ENCODE data around the gene CTNNA3.

The CTNNA3 gene

DNA sequence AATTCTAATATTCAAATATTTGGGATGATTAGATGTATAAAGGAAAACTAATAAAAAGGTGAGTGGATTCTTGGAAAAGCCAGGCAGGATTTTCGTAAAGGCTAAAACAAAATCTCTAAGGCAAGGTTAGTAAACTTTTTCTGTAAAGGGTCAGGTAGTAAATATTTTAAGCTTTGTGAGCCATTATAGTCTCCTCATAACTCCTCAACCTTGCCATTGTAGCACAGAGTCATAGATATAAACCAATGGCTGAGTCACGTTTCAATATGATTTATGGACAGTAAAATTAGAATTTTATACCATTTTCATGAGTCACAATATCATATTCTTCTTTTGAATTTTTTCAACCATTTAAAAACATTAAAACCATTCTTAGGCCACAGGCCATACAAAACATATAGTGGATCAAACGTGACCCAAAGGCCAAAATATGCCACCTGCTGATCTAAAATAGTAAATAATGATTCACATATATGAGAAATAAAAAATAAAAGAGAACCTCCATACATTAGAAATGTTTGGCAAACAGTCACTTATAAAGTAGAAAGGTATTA is 1422.0 kb downstream of the CTNNA3 start:
- no peak for DNase-seq

DNA sequence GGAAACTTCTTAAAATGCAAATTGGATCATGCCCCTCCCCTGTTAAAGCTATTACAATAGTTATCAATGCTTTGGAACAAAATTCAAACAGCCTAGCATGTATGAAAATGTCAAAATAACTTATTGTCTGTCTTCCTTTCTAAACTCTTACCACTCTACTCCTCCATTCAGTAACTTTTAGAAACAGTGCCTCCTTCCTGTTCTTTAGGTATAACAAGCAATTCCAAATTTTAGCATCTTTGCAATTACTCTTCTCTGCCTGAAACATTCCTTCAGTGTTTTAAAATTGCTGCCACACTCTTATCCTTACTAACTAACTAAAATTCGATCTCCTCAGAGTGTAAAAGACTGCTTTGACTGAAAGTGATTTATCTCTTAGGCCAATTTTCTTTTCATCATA is 1430.6 kb downstream of the CTNNA3 start:
- DNase-seq: no peak

DNA sequence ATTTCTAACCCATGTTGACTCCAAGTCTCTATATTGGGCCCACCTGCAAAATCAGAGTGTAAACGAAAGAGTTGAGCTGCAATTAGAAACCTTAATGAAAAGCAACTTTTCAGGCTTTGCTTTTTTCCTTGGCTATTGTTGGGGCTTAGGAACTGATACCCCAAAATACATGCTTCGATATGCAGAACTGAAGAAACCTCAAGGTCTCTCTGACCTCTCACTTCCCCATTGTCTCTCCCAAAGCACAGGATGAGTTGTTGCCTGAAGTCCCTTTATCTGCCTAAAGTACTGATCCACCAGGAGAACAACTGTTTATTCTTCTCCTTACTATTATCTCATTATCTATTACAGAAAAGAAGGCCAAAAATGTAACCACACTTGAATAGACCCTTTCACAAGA is 1436.2 kb downstream of the CTNNA3 start:
- no peak for DNase-seq

- no peak for DNase-seq
Measured at GRCh38 chr10:66258693-66259092, 1437.3 kb downstream of the CTNNA3 start.

GRCh38 chr10:66257801-66258200 is 1438.2 kb downstream of the CTNNA3 start:
- no peak for DNase-seq

GRCh38 chr10:66252986-66253385 is 1443.0 kb downstream of the CTNNA3 start:
- DNase-seq: no peak

GRCh38 chr10:66246177-66246576 is 1449.8 kb downstream of the CTNNA3 start:
- no peak for DNase-seq

DNA sequence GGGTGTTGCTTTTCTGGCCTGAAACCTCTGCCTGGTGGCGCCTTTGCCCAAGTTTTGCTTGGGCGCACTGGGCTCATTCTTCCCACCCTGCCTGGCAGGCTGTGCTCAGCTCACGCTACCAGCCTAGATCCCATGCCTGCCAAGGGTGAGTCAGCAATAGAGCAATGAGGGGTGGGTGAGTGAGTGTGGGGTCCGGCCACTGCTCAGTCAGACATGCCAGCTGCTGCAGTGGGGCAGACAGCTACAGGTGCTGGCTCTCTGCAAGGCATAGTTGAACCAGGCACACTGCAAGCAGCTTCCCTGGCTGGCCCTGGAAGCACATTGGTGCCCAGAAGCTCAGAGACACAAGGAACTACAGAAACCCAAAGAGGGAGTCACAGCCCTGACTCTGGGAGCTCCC is 1451.0 kb downstream of the CTNNA3 start:
- DNase-seq: no peak

GRCh38 chr10:66242885-66243284 is 1453.1 kb downstream of the CTNNA3 start:
- no peak for DNase-seq

DNA sequence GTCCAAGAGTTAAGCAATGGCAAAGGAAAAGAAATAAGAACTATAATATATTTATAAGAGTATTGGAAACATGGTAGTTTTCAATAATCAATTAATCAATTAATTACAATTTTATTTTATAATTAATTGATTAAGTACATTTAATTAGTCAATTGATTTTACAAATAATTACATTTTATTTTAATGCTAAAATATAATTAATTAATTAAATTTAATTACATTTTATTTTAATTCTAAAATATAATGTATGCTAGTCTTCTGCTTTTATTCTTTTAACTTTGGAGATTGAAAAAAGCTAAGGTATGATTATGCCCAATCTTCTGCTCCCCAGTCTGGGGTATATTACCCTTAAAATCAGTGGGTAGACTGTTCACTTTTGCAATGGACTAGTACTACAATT is 1456.9 kb downstream of the CTNNA3 start:
- DNase-seq: no peak

DNA sequence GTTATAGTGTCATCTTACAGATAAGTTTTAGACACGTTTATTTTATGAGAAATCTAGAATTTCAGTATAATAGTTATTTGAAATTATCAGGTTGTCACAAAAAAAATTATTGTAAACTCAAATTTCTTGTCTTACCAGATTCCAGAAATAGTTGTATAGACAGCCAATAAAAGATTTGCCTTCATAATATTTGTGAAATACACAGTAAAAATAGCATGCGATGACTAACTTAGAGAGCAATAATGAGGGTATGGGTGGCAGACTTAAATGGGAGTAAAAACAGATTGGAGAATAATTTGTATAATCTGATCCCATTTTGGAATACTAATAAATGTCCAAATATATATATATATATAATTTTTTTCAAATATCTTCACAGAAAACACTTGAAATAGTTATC is 1457.7 kb downstream of the CTNNA3 start:
- DNase-seq: no peak

- no peak for DNase-seq
Measured at GRCh38 chr10:66234872-66235271, 1461.1 kb downstream of the CTNNA3 start.

DNA sequence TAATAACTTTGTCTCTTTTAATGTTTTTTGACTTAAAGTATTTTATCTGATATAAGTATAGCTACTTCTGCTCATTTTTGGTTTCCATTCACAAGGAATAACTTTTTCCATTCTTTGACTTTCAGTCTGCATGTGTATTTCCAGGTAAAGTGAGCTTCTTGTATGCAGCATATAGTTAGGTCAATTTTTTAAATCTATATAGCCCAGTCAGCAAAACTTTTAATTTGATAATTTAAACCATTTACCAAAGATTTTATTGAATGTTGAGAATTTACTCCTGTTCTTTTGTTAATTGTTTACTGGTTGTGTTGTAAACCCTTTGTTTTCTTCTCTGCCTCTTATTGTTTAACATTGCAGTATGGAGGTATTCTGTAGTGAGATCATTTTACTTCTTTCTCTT is 1467.1 kb downstream of the CTNNA3 start:
- no peak for DNase-seq

- DNase-seq: no peak
Measured at GRCh38 chr10:66223656-66224055, 1472.3 kb downstream of the CTNNA3 start.

DNA sequence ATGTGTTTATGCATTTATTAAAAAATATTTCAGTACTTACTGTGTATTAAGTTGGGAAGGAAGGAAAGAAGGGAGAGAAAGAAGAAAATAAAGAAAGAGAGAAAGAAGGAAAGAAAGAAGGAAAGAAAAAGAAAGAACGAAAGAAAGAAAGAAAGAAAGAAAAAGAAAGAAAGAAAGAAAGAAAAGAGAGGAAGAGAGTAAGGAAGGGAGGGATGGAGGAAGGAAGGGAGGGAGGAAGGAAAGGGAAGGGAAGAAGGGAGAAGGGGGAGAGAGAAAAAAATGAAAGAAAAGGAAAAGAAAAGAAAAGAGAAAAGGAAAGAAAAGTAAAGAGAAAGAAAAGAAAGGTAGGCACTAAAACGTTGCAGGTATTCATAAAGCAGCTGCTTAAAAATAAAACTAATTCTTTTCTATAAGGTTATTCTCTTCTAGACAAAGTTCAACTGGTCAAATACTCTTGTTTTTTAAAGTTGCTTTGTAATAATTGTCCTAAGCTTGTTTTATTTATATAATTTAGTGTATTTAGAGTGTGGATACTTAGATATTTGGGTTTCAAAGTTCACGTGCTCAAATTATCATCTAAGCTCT is 1473.4 kb downstream of the CTNNA3 start:
- DNase-seq: no peak

- DNase-seq: no peak
Measured at GRCh38 chr10:66218981-66219587, 1476.9 kb downstream of the CTNNA3 start.

DNA sequence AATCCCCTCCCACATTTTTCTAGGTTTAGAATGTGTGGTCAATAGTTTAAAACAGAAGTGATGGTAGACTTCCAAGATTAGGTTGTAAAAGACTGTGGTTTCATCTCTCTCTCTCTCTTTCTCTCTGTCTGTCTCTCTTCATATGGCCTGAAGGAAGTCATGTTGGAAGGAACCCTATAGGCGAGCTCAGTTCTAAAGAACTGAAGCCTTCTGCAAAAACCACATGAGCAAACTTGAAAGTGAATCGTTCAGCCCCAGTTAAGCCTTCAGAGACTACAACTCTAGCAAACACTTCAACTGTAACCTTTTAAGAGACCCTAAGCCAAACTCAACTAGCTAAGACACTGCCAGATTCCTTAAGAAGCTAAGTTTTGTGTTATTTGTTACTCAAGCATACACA is 1477.7 kb downstream of the CTNNA3 start:
- no peak for DNase-seq

GRCh38 chr10:66215920-66216319 is 1480.1 kb downstream of the CTNNA3 start:
- no peak for DNase-seq

GRCh38 chr10:66214721-66215404 is 1481.1 kb downstream of the CTNNA3 start:
- no peak for DNase-seq

DNA sequence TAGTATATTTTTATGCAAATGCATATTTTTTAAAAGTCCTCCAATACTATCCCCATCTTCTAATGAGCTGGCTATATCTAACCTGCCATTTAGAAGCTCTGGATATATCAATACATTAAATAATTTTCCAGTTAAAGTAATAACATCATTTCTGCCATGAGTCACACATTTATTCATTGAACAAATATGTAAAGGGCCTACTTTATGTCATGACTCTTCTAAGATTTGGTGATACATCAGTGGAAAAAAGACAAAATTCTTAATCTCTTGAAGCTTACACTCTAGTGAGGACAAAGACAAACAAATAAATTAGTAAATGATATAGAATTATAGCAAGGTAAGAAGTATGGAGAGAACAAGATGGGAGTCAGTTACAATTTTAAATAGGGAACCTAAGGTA is 1487.0 kb downstream of the CTNNA3 start:
- DNase-seq: no peak

DNA sequence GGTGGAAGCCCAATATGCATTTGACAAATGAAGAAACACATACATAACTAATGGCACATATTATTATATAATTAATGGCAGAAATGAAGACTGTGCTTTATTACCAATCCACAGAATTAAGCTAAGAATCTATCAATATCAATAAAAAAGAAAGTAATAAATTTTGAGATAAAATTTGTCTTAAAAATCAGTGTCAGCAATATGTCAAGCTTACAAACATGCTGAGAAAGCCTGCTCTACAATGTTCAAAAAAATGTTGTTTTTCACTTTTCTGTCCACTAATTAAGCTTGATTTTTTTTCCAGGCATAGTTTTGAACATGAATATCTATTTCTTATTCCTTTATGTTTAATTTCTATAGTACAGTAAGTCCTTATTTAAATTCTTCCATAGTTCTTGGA is 1491.2 kb downstream of the CTNNA3 start:
- DNase-seq: no peak

GRCh38 chr10:66202101-66202500 is 1493.9 kb downstream of the CTNNA3 start:
- DNase-seq: no peak

DNA sequence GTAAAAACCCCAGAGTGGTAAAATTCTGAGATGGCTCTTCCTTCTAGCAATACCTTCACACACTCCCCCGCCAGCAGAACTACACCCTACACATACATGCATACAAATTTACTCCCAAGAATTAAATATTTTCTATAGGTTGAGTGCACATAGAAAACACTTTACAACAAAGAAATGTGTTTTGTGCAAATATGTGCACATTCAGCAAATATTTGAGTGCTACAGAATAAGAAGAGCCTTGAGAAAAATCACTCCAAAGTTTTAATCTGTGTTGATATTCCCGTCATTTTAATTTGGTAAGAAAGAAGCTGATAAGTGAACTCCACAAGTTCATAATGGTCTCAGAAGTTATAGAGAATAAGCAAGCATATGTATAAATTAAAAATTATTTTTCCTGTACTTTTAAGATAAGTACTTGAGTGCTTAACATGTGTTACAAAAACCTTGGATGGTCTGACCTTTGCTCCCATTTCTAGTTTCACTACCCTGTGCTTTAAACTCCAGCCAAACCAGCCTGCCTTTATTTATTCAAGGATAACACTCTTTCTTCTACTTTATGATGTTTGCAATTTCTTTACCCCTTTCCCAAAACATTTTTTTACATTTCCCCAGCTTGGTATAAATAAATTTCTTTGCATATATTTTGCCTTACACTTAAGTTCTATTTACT is 1503.7 kb downstream of the CTNNA3 start:
- no peak for DNase-seq

DNA sequence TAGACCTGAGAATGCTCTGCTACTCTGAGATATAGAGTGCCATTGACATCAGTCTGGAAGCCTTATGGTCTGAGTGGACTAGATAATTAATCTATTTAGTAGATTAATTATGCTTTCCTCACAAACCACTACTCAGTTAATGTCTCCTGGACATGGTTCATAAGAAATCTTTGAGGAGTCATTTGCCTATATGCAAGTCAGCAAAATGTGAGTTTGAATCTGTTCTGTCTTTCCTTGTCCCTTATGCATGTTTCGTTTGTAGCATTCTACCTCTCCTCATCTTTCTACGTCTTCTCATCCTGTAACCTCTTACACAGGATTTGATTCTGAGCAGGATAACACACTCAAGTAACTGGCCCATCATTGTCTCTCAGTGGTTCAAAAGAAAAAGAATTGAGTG is 1505.6 kb downstream of the CTNNA3 start:
- no peak for DNase-seq

All from retina (tissue), 1 donor.